ENCODE data around the gene VAC14.

DNA sequence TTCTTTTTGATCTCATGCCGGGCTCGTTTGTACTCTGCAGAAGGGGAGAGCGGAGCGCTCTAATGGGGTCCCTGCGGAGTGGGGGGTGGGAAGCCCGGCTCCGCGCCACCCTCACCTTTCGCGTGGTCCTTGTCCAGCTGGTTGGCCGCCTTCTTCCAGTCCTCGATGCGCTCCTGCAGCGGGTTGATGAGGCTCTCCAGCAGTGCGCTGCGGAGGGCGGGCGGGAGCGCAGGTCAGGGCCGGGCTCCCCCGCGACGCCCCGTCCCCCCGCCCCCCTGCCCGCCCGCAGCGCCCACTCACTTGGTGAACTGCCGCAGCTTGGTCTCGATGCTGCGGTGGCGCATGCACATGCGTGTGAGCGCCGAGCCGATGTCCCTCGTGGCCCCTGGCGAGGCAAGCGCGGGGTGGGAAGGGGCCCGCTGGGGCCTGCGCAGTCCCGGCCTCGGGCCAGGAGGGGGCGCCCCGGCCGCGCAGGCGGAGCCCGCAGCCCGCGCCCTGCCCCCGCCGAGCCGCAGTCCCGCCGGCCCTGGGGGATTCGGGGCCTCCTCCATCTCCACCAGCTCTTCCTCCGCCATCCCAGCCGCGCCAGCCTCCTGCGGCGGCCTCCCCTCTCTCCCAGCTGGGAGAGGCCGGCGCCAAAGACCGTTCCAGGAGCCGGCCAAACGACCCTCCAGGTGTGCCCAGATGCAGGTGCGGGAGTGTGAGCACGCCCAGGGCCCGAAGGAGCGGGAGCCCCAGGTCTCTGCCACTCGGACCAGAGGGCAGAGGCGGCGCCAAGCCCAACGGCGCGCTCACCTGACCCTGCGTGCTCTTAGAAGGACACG lies 121.1 kb downstream of the VAC14 start:
- TF ChIP-seq, protein P1, sequence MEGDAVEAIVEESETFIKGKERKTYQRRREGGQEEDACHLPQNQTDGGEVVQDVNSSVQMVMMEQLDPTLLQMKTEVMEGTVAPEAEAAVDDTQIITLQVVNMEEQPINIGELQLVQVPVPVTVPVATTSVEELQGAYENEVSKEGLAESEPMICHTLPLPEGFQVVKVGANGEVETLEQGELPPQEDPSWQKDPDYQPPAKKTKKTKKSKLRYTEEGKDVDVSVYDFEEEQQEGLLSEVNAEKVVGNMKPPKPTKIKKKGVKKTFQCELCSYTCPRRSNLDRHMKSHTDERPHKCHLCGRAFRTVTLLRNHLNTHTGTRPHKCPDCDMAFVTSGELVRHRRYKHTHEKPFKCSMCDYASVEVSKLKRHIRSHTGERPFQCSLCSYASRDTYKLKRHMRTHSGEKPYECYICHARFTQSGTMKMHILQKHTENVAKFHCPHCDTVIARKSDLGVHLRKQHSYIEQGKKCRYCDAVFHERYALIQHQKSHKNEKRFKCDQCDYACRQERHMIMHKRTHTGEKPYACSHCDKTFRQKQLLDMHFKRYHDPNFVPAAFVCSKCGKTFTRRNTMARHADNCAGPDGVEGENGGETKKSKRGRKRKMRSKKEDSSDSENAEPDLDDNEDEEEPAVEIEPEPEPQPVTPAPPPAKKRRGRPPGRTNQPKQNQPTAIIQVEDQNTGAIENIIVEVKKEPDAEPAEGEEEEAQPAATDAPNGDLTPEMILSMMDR (IDR thresholded peaks at IDR 0.05) = peak in 4 of 6 experiments; percentile 37 to 60 (median 58)
- TF ChIP-seq POLR2A (IDR thresholded peaks at IDR 0.05) = no peak

Measured in esophagus squamous epithelium (tissue), 4 donors.